LNCAP (cell line): Measurements from ENCODE around the gene MYH13.

Experiments
- CTCF ChIP-seq: fragments of 450-650 bp; IDR thresholded peaks from 2 replicates; pipeline ENCODE4 v1.5.1; 2017; ENCODE audit warnings: mild to moderate bottlenecking

MYH13 gene

GRCh38 chr17:10339051-10339450 lies 33.8 kb downstream of the MYH13 start:
- no peak for TF ChIP-seq CTCF

GRCh38 chr17:10337976-10338375 lies 34.8 kb downstream of the MYH13 start:
- no peak for TF ChIP-seq CTCF

GRCh38 chr17:10337136-10337535 lies 35.7 kb downstream of the MYH13 start:
- TF ChIP-seq CTCF: no peak

- no peak for TF ChIP-seq CTCF
Observed at GRCh38 chr17:10336393-10336792, 36.4 kb downstream of the MYH13 start.

- no peak for TF ChIP-seq CTCF
Observed at GRCh38 chr17:10332515-10332914, 40.3 kb downstream of the MYH13 start.

- no peak for TF ChIP-seq CTCF
Observed at GRCh38 chr17:10328971-10329923, 43.6 kb downstream of the MYH13 start.

- TF ChIP-seq CTCF: no peak
Observed at GRCh38 chr17:10328206-10328605, 44.6 kb downstream of the MYH13 start.
